Activated gamma-delta T cell (primary cell): ENCODE data around the gene NTM.

Experiments
- DNase-seq: peaks from one replicate; lab custom pipeline; 2025; lab: John Stamatoyannopoulos, UW

NTM gene

GRCh38 chr11:131734871-131735270 lies 364.5 kb downstream of the NTM start:
- no peak for DNase-seq

DNA sequence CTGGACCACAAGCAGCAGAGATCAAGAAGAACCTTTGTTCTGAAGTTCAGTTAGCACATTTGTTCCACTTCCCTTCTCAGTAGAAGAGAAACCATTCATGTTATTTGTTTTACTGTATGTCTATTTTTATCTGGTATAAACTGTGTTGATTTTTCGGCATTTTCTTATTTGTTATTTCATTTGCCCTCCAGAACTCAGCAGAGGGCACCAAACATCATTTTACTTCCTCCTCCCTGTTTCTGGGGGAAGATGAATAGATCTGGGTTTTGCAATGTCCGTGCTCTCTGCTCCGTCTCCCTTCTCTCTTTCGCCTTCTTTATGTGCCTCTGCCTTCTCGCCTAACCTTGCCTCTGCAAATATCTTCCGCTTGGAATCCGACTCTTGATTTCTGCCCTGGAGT lies 366.9 kb downstream of the NTM start:
- DNase-seq = no peak

DNA sequence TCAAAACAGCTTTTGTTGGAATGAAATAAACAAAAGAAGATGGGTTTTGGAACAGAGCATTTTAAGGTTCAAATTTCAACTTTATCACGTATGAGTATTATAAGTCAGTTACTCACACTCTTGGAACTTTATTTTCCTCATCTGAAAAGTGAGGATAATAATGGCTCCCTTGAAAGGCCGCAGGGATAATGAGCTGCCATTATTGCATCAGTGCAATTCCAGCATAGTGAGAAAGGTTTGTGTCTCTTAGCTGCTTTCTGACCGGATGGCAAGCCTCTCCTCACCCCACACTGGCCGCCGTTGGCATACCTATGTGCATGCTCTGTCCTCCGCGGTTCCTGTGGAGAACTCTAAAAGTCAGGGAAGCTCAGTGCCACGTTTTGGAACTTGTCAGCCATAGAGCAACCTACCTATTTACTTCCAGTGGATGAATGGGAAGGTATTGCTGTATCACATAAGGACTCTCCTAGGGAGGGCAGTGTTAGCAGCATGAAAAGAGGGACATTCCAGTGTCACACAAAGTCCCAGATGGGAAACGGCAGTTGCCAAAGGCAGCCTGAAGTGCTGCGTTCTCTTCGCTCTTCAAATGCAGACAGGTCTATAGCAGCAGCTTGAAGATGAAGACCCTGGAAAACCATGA lies 368.9 kb downstream of the NTM start:
- DNase-seq = no peak

DNA sequence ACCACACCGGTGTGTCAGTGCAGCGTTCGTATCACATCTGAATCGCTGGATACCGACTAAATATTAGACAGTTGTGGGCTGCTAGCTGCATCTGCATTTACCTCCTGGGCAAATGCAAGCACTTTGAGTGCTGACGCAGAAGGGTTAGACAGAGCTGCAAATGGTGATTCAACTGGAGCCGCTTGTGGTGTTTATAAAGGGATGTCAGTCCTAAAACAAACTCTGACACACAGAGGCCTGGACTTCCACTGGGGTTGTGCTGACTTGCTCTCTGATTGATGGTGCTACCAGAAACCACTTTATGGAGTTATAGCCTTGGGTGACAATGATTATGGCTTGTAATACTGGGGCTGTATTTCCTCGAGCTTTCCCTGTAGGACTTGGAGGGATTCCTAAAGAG lies 374.4 kb downstream of the NTM start:
- no peak for DNase-seq

GRCh38 chr11:131745405-131745804 lies 375.0 kb downstream of the NTM start:
- no peak for DNase-seq

DNA sequence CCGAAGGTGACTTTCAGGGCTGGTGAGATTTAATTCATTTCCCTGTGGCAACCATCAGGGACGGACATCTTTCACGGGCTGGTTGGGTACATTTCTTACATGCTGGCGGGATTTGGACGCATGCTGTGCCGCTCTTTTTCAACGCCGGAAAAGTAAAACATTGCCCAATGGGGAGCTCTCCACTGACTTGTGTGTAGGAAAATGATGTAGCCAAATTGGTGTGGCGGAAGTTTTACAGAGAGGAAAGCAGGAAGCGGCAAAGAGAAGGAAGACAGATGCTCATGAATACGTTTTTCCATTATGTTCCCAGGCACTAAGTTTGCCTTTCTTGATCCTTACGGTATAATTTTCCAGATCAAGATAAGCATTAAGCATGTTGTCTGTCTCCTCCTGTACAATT lies 375.8 kb downstream of the NTM start:
- DNase-seq = no peak

DNA sequence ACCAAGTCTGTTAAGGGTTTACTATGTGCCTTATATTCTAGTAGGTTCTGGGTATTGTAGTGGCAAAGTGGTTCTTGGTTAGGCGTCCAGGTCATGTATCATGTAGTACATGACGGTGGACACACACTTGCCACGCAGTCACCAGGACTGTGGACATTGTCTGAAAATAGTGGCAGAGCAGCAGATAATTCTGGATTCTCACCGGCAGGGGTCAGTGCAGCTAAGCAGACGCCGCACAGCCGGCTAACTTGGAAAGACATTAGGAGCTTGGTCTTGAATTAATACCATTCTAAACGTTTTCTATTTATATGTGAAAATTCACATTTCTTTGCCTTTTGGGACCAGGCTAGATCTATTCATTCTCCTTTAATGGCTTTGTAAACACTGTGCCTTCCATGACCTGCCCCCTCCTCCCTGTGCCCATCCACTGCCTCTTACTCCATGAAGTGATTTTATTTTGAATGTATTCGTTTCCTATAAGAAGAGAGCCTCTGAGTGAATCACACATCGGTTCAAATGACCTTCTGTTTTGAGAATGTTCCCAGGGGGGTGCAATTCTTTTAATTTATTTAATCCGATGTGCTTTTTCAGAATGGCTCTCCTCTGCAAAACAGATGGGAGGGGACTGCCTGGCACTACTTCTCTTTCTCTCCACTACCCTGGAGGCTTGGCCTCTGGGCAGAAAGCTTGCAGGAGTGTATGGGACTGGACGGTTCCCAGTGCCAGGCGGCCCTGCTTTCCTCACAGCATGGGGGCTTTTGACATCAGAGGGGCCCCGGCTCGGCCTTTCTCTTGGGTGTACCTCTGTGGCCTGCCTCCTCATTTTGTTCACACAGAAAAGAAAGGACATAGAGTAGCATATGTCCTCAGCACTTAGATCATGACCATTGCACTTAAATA lies 378.0 kb downstream of the NTM start:
- DNase-seq = no peak

DNA sequence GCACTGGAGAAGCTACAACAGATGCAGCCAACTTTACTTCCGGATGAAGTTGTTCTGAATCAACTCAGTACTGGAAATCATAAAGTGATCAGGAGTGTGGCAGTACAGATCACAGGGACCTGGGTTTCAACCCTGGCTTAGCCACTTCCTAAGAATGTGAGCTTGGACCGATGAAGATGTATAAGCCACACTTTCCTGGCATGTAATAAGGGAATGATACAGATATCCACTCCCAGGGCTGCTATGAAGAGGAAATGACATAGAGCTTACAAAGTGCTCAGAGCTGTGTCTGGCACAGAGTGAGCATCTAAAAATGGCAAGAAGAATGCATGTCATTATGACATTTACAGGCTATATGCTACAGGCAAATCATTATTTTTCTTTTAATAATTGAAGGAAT lies 378.7 kb downstream of the NTM start:
- DNase-seq = no peak

- no peak for DNase-seq
These were observed 379.7 kb downstream of the NTM start for GRCh38 chr11:131750152-131750551.

DNA sequence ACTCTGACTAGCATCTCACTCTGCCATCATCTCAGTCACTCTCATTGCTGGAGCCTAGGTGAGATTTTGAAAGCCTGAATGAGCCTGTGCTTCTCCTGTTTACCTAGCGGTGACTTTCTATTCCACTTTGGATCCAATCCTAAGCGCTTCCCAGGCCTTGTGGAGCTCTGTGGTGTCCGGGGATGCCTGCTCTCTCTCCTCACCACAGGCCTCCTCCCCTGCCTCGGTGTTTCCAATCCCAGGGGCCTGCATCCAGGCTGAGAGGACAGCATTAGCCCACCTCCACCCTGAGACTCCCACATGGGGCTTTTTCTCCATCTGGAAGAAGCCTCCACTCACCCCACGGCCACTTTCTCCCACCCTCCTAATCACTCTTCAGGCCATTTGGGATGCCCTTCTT lies 380.3 kb downstream of the NTM start:
- no peak for DNase-seq

DNA sequence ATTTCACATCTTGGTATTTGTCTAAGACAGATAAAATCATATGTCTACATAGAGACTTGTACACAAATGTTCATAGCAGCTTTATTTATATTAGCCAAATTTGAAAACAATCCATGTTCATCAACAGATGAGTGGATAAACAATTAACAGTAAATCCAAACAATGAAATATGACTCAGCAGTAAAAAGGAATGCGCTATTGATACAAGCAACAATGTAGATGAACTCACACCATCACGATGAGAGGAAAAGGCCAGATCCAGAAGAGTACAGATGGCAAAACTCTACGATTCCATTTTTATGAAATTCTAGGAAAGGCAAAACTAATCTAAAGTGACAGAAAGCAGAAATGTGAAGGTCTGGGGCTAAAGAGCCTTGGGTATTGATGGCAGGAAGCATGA lies 384.3 kb downstream of the NTM start:
- DNase-seq = no peak

DNA sequence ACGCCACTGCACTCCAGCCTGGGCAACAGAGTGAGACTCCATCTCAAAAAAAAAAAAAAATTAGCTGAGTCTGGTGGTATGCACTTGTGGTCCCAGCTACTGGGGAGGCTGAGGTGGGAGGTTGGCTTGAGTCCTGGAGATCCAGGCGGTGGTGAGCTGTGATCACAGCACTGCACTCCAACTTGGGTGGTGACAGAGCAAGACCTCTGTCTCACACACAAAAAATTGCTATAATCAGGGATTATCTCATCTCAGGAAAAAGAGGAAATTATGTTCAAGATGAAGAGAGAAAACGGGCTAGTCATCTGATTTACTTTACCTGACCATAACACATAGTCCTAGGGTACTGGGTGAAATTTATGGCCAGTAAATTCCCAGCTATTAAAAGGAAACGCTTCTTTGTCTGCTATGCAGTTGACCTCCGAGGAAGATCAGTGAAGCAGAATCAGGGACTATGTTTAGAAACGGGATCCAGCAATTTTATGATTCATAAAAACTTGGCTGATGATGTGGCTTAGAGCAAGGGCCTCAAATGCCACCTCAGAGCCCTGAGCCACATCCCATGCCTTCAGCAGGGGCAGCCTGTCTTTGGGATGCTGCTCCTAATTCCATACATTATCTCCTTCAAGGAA lies 386.2 kb downstream of the NTM start:
- no peak for DNase-seq

DNA sequence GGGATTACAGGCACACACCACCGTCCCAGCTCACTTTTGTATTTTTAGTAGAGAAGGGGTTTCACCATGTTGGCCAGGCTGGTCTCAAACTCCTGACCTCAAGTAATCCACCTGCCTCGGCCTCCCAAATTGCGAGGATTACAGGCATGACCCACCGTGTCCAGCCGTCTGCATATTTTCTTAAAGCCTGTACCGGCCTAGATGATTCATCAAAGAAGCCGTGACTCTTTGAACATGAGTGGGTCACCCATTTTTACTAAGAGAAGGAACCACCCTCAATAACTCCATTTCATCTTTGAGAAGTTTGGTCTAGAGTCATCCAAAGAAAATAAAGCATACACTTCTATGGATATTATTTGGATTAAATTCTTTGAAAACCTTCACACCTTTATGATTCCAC lies 388.3 kb downstream of the NTM start:
- no peak for DNase-seq

- DNase-seq = no peak
These were observed 388.7 kb downstream of the NTM start for GRCh38 chr11:131759140-131759539.

DNA sequence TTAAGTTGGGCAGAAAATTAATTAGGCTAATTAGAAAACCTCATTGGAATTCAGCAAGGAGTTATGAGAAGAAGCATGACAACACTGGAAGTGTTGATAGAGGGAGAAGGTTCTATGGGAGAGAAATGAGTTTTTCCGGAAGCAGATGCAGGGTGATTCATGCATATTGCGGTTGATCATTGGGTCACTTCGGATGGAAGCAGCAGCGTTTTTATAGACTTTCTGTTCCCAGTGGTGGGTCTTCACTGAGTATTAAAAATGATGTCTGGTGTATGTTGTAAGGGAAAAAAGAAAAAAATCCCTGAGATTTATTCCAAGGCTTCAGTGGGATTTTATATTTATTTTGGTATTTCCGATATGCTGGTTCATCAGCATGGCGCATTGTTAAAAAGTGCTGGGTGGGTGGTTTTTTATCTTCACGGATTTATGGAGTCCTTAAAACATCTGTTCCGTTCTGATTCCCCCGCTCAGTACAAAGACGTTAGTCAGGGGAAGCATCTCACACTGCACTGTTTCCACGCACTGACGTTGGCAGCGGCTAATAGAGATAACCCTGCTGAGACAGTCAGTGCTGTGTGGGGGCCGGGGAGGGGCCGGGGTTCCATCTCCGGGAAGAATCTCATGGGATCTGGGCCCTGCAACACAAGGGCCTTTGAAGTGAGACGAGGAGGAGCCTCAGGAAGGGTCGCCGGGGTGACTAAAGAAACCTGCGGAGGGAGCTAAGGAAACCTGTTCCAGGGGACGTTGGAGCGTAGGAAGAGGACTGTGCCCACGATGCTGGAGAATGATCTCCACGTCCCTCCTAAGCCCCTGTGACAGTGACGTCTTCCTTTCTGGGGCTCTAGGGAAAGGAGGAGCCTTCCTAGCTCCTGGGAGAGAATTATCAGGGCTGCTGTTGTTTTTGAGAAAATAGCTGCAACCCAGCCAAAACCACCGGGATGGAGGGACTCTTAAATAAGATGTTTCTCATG lies 390.0 kb downstream of the NTM start:
- no peak for DNase-seq

- no peak for DNase-seq
These were observed 392.1 kb downstream of the NTM start for GRCh38 chr11:131762346-131763110.

GRCh38 chr11:131763193-131763890 lies 392.9 kb downstream of the NTM start:
- no peak for DNase-seq

GRCh38 chr11:131764126-131764525 lies 393.7 kb downstream of the NTM start:
- DNase-seq = no peak

GRCh38 chr11:131764649-131765048 lies 394.2 kb downstream of the NTM start:
- DNase-seq = no peak

DNA sequence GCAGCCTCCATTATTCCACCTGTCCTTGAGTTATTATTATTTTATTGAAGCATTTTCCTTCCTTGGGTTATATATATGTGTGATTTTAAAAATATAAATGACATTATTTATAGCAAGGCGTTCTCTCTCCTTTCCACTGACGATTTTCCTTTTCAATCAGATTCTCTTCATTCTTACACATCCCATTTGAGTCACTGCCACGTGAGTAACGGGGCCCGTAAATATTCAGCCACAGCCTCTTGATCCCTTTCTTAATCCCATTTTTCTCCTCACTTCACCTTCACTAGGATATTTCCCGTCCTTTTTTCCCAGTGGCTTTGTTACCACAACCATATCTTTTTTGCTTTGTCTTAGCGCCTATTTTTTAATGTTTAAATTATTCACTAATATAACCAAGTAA lies 396.2 kb downstream of the NTM start:
- DNase-seq = no peak
